Measurements from ENCODE around the gene BCL11A. TPM values are rescaled to one million over a fixed set of nuclear protein-coding genes. Genes with fewer than 3 reads are reported as not detected.

Gene BCL11A
- polyA plus RNA-seq, 3 donors: 14.4 to 16.1 (median 15.1) TPM

GRCh38 chr2:60488291-60488690 lies 65.2 kb downstream of the BCL11A start:
- DNase-seq: no peak

- no peak for DNase-seq
Observed at GRCh38 chr2:60487174-60487573, 66.3 kb downstream of the BCL11A start.

- DNase-seq: no peak
Observed at GRCh38 chr2:60486551-60486950, 66.9 kb downstream of the BCL11A start.

GRCh38 chr2:60486067-60486466 lies 67.4 kb downstream of the BCL11A start:
- DNase-seq: no peak

- no peak for DNase-seq
Observed at GRCh38 chr2:60485550-60485949, 67.9 kb downstream of the BCL11A start.

GRCh38 chr2:60485055-60485454 lies 68.4 kb downstream of the BCL11A start:
- DNase-seq: no peak

- no peak for DNase-seq
Observed at GRCh38 chr2:60484133-60484645, 69.3 kb downstream of the BCL11A start.

GRCh38 chr2:60483401-60483800 lies 70.1 kb downstream of the BCL11A start:
- DNase-seq: no peak

- DNase-seq: no peak
Observed at GRCh38 chr2:60482222-60482621, 71.2 kb downstream of the BCL11A start.

GRCh38 chr2:60481257-60481656 lies 72.2 kb downstream of the BCL11A start:
- DNase-seq: no peak

GRCh38 chr2:60480089-60480773 lies 73.2 kb downstream of the BCL11A start:
- no peak for DNase-seq

- no peak for DNase-seq
Observed at GRCh38 chr2:60479226-60480088, 74.0 kb downstream of the BCL11A start.

GRCh38 chr2:60478660-60479059 lies 74.8 kb downstream of the BCL11A start:
- DNase-seq: no peak

- no peak for DNase-seq
Observed at GRCh38 chr2:60476206-60476954, 77.1 kb downstream of the BCL11A start.

- no peak for DNase-seq
Observed at GRCh38 chr2:60475123-60475830, 78.2 kb downstream of the BCL11A start.

GRCh38 chr2:60474301-60474700 lies 79.2 kb downstream of the BCL11A start:
- no peak for DNase-seq

GRCh38 chr2:60473546-60473945 lies 79.9 kb downstream of the BCL11A start:
- no peak for DNase-seq

- DNase-seq: no peak
Observed at GRCh38 chr2:60472663-60473289, 80.7 kb downstream of the BCL11A start.

- no peak for DNase-seq
Observed at GRCh38 chr2:60472041-60472440, 81.4 kb downstream of the BCL11A start.

GRCh38 chr2:60470340-60470739 lies 83.1 kb downstream of the BCL11A start:
- no peak for DNase-seq

Measured in renal pelvis (tissue), 4 donors.